ENCODE results near the gene CYBC1.

GRCh38 chr17:82494236-82495055 lies 43.9 kb upstream of the CYBC1 start:
- TF ChIP-seq, protein P1, sequence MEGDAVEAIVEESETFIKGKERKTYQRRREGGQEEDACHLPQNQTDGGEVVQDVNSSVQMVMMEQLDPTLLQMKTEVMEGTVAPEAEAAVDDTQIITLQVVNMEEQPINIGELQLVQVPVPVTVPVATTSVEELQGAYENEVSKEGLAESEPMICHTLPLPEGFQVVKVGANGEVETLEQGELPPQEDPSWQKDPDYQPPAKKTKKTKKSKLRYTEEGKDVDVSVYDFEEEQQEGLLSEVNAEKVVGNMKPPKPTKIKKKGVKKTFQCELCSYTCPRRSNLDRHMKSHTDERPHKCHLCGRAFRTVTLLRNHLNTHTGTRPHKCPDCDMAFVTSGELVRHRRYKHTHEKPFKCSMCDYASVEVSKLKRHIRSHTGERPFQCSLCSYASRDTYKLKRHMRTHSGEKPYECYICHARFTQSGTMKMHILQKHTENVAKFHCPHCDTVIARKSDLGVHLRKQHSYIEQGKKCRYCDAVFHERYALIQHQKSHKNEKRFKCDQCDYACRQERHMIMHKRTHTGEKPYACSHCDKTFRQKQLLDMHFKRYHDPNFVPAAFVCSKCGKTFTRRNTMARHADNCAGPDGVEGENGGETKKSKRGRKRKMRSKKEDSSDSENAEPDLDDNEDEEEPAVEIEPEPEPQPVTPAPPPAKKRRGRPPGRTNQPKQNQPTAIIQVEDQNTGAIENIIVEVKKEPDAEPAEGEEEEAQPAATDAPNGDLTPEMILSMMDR (conservative IDR thresholded peaks at IDR 0.05 in 1 of 2, IDR thresholded peaks at IDR 0.05 in 1 of 2; ENCODE audit: extremely low read depth in 1 of 2, insufficient read depth in 1 of 2, low read depth in 1 of 2, low read length in 2 of 2), result peak; percentile 85 to 95
- TF ChIP-seq EZH2 (IDR thresholded peaks at IDR 0.05; ENCODE audit: borderline replicate concordance, low read length), result no peak
